HG03060 (cell line): ENCODE measurements around the gene CDCA4.
A peak's percentile ranks its signal among the peaks of the same experiment; 100 is the strongest.

Experiments
- ATAC-seq: cut with Tn5 transposase; IDR thresholded peaks from one replicate; pipeline ENCODE4 v1.9.1; 2021; ENCODE audit warnings: low read depth, moderate number of reproducible peaks; ENCODE audit not compliant: unreplicated experiment

Gene CDCA4

DNA sequence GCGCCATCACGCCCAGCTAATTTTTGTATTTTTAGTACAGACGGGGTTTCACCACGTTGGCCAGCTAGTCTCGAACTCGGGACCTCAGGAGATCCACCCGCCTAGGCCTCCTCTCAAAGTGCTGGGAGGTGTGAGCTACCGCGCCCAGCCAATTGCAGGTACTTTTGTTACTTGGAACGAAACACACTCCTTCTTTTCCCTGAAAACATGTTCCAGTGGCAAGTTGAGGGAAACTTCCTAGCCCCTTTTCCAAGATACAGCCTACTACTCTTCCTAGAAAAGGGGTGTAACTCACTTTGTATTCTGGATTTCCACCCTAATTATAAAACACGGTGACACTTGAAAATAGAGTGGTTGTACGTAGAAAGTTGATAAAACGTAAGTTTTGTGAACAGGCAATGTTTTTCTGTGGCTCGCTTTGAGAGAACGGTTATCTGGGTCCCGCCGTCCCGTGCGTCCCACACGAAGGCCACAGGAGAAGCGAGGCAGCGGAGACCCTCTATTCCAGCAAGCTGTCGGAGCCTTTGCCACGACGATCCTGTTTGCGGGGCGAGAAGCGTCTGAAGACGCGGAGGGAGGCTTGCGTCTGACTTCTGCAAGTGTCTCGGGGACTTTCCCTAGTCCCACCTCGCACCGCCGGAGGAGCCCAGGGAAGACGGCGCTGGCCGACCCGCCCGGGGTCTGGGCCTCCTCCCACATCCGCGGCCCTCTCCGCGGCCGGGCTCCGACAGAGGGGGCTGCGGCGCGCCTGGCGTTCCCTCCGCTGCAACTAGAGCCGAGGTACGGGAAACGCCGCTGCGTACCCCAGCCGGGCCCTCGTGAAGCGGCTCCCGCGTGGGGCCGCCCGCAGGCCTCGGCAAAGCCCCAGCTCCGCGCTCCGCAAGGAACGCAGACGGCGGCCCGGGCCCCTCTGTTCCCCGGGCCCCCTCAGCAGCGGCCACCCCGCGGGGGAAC, 745 bp downstream of the CDCA4 start:
- ATAC-seq: peak; percentile 4

DNA sequence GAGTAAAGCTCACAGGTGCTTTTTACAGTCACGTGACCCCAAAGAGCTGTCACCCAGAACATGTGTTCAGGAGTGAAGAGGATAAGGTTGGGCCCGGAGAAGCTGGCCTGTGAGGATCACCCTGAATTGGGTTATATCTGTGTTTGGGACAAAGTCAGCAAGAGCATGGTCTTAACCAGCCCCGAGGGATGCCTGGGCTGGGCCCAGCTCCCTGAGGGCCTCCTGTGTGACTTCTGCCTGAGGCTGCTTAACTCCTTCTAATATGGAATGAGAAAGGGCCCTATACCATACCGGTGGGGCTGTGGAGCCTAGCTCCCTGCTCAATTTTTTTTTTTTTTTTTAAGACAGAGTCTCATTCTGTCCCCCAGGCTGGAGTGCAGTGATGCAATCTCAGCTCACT, 2.5 kb downstream of the CDCA4 start:
- ATAC-seq: no peak

- ATAC-seq: no peak
These were observed 5.0 kb downstream of the CDCA4 start for GRCh38 chr14:105015905-105016304.

DNA sequence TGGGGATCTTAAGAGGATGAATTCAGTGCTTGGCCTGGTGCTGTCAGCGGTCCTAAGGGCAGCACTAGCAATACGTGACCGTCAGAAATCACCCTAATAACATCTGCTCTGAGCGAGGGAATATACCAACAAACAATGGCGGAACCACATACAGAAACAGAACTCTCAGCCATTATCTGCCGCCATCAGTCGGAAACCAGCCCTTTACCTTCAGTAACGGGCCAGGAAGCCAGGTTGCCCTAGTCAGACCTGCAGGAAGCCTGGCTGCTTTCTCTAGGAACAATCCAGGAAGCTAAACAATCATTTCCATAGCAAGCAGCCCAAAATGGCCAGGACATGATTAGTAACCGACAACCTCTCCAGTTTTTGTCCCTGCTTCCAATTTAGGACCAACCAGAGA, 5.6 kb downstream of the CDCA4 start:
- no peak for ATAC-seq

DNA sequence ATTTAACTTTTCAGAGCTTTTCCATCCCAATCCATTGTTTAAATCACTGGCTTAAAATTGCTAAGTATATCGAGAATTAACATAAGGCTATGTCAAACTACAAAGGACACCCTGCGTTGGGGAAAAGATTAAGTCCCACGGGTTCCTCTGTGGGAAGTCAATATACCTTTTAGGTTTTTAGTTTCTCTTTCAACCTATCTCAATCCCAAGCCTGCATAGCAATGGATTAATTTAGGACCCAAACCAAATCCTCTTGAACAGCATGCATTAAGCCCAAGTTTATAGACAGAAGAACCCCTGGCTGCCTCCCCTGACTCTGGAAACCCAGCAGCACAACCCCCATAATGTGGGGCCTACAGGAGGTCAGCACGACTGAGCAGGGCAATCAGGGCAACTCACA, 6.3 kb downstream of the CDCA4 start:
- ATAC-seq: no peak

- ATAC-seq: no peak
These were observed 6.9 kb downstream of the CDCA4 start for GRCh38 chr14:105014032-105014431.

- ATAC-seq: no peak
These were observed 7.6 kb downstream of the CDCA4 start for GRCh38 chr14:105013150-105013785.

DNA sequence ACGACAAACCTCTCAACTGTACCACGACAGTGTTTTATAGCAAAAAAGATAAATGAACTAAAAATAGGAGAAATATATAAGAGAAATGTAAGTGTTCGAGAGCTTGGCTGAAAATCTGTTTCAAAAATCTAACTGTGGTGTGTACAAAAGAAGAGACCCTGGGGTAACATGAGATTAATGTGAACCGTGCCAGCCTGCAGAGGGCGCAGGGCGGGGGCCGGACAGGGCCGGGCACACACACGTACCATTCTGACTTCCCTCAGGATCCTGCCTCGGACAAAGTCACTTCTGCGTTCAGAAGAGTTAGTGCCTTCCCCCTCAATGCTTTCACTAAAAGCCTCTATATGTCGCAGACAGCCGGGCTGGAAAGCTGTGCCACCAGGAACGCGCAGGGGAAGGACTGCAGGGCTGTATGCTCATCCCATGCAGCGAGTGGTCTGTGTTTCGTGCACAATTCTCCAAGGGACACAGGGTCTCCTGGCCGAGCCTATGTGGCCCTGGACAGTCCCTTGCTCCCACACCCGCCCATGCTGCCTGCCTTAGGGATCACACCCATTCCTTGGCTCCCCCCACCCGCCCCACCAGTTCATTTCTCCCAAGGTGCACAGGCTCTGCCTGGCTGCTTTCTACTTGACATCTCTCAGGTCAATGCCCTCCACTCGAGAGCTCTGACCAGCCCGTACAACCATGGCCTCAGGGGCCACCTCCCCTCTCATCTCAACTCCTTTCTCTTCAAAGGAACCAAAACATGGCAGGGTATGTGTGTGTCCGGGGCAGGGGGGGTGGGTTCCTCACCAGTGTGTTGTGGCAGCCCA, 8.5 kb downstream of the CDCA4 start:
- ATAC-seq: no peak

DNA sequence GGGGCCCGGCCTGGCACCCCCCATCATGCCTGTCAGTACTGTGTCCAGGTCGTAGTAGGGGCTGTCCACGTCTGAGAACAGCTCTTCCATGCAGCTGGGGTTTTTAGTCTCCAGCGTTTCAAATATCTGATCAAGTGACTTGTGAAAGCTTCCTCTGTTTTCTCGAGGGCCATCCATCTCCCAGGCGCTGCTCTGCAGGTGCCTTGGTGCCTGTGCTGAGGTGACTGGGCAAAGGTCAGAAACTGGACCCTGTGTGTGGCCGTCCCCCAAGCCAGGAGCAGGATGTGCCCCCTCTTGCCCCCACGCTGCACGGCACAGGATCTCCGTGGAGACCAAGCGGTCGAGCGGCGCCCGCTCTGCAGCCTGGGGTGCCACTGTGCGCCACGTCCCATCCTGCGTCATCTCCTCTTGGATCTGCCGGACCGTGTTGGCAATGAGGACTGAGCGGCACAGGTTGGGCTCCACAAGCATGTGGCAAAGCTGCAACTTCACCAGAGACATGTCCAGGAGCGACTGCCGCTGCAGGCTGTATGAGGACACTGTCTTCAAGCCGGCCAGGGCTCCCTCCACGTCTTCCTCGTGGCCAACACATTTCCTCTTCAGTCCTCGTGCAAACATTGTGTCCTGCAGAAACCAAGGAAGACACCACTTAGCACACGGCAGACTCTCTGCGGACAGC, 9.4 kb downstream of the CDCA4 start:
- ATAC-seq: no peak

DNA sequence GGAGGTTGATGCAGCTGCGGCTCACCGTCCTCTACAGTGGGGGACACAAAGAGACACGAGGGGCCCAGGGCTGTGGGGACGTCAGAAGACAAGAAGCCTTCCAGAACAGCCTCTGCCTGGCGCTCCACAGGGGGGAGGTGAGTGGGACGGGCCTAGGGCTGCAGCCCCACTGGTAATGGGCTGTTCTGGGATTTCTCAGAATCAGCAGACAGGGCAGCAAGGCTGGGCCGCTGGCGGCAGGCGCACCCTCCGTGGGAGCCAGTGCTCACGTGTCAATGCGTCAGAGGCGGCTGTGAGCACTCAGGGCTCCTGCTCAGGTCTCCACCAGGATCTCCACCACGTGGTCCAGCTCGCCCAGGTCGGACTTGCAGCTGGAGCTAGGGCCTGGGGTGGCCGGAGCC, 10.0 kb downstream of the CDCA4 start:
- ATAC-seq: no peak

DNA sequence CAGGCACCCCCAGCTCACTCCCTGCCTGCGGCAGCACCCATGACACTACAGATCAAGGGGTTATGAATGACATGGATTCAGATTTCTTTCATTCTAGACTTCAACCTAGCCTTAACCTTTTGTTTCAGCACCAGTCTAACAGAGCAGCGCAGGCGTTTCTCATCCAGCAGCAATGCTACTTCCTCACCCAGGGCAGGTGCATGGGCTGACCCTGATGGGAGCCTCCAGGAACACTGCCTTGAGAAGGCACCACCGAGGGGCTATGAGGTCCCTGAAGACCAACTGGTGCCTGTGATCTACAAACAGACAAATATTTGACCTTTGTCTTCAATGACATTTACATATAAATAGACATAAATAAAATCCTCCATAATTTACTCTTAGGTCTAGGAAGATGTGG, 10.8 kb downstream of the CDCA4 start:
- ATAC-seq: no peak

- ATAC-seq: no peak
These were observed 13.2 kb downstream of the CDCA4 start for GRCh38 chr14:105007593-105008264.

DNA sequence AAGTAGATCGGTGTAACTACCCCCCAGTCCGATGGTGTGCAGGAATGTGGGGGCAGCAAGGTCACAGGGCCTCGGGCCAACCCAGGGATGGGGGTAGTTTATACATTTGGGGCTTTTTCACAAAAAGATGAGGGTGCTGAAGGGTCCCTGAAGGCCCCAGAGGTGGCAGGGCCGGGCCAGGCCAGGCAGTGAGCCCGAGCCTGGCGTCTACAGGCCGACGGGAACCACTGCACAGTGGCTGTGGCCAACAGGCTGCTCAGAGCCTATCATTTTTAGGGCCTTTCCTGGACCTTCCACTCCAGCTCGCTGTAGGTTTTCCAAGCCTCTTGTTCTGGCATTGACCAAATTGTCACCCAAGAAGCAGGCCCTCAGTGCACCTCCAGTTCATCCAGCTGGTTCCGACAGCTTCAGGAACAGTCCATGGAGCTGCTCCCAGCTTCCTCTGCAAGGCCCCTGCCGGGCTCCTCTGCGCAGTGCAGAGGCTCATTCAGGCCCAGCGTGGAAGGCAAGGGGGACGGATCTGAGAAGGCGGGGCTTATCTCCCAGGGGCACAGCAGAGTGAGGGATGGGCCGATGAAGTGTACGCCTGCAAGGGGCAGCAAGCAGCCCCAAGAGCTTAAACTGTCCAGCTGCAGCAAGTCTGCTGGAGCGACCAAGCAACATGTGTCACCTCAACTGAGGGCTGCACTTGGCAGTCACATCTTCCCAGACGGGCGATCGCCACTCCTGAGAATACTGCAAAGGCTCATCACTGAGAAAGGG, 13.9 kb downstream of the CDCA4 start:
- ATAC-seq: no peak

GRCh38 chr14:105005929-105006830, 14.7 kb downstream of the CDCA4 start:
- no peak for ATAC-seq

- no peak for ATAC-seq
These were observed 15.5 kb downstream of the CDCA4 start for GRCh38 chr14:105005329-105005928.

- no peak for ATAC-seq
These were observed 21.5 kb downstream of the CDCA4 start for GRCh38 chr14:104999361-104999760.

DNA sequence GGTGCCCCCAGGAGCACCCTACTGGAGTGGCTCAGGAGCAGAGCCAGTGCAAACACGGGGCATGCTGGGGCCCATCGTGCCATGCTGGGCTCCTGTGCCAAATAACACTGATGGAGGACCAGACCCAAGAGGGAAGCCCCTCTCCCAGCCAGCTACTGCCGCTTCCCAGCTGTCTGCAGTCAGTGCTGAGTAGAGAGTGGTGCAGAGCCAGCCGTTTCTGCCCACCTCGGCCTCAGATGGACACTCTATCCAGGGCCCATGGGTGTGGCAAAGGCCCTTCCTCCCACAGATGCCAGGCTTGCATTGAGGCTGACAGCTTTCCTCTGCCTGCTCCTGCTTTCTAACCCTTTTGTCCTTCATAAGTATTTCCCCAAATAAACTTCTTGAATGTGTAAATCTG, 22.1 kb downstream of the CDCA4 start:
- ATAC-seq: no peak

DNA sequence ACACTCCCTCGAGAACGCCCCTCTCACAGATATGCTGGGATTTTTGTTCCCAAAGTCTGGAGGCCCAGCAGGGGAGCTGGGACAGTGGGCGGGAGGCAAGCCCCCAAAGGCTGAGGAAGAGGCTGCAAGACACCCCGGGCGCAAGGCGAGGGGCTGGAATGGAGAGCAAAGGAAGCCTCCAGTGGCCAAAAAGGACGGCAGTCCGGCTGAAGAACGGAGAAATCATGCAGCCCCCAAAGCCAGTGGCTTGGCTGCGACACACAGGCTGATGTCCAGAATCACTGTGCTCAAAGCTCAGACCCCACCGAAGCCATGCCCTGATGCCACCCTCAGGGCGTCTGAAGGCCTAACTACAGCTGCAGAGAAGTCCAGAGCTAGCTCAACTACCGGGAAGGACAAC, 24.4 kb downstream of the CDCA4 start:
- ATAC-seq: no peak
